HCT116 (cell line): ENCODE measurements around the gene ENOX1.

ENCODE experiments used
- CBX3 ChIP-seq: IDR thresholded peaks from 2 replicates; pipeline ENCODE4 v1.6.1; 2012; ENCODE audit warnings: low read depth
- EGR1 ChIP-seq: IDR thresholded peaks from 2 replicates; pipeline ENCODE4 v1.6.1; 2012; ENCODE audit warnings: low read depth
- EZH2 ChIP-seq: fragments of 200-600 bp; sonication (generic); IDR thresholded peaks from 2 replicates; pipeline ENCODE4 v1.6.1; 2017; ENCODE audit warnings: antibody characterized with exemption, mixed run types
- EZH2phosphoT487 ChIP-seq: fragments of 200-600 bp; IDR thresholded peaks from 2 replicates; pipeline ENCODE4 v1.6.1; 2018; ENCODE audit warnings: antibody characterized with exemption, borderline replicate concordance
- POLR2A ChIP-seq: IDR thresholded peaks from 2 replicates; pipeline ENCODE4 v1.7.0; 2011; ENCODE audit warnings: borderline replicate concordance; ENCODE audit not compliant: insufficient read depth, insufficient read length; ENCODE audit errors: extremely low read depth
- POLR2AphosphoS5 ChIP-seq: IDR thresholded peaks from 2 replicates; pipeline ENCODE4 v1.6.1; 2011; ENCODE audit warnings: mild to moderate bottlenecking, low read depth, low read length, moderate library complexity
- RAD21 ChIP-seq: IDR thresholded peaks from 2 replicates; pipeline ENCODE4 v1.6.1; 2012; ENCODE audit warnings: low read depth, mild to moderate bottlenecking
- SIN3A ChIP-seq: IDR thresholded peaks from 2 replicates; pipeline ENCODE4 v1.6.1; 2012; ENCODE audit warnings: low read depth
- TCF7L2 ChIP-seq: IDR thresholded peaks from 2 replicates; pipeline ENCODE4 v1.7.0; 2011; ENCODE audit warnings: borderline replicate concordance, inconsistent platforms; ENCODE audit not compliant: insufficient read depth, insufficient read length; ENCODE audit errors: extremely low read depth
- YY1 ChIP-seq: IDR thresholded peaks from 2 replicates; pipeline ENCODE4 v1.6.1; 2011; ENCODE audit warnings: low read length, low read depth, moderate library complexity, mild to moderate bottlenecking; ENCODE audit not compliant: insufficient replicate concordance; ENCODE audit errors: extremely low read depth
- ZFX ChIP-seq: fragments of 450-650 bp; IDR thresholded peaks from 2 replicates; pipeline ENCODE4 v1.6.1; 2017
- ZNF274 ChIP-seq: fragments of 200-500 bp; sonication (Bioruptor generic); IDR thresholded peaks from 2 replicates; pipeline ENCODE4 v1.6.1; 2014; ENCODE audit warnings: mild to moderate bottlenecking, low read depth, low read length, inconsistent platforms
- TF ChIP-seq, protein P1 (sequence below), 3 experiments: fragments of 200-600 bp in 1 of 3; sonication (generic) in 1 of 3; IDR thresholded peaks in 2 of 3; conservative IDR thresholded peaks in 1 of 3; 2 replicates each; pipeline ENCODE4 v1.5.1; 2012 to 2017; ENCODE audit warnings: low read depth in 2 of 3, low read length in 2 of 3, antibody characterized with exemption in 1 of 3, borderline replicate concordance in 1 of 3, control low read depth in 1 of 3, mild to moderate bottlenecking in 1 of 3, mixed read lengths in 1 of 3, mixed run types in 1 of 3, moderate library complexity in 1 of 3; ENCODE audit not compliant: insufficient read depth in 1 of 3

DNA sequence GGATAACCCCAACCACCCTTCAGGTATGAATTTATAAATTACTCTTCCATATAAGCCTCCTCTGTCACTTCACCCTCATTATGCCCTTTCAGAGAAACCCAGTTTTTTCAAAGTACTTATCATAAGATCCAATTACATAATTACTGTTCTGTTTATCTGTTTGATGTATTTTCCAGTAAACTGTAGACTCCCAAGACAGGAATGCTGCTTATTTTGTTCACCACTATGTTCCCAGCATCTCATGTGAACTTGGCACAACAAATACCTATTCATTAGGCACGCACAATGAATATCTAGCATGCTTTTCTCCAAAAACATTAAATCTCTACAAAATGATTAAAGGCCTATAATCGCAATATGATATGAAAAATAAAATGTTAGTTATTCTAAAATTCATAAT, 13.2 kb downstream of the ENOX1 start:
- TF ChIP-seq SIN3A (no peak), TCF7L2 (no peak), POLR2A (no peak), EGR1 (no peak), ZNF274 (no peak), YY1 (no peak), EZH2phosphoT487 (no peak), EZH2 (no peak), CBX3 (no peak), ZFX (no peak), POLR2AphosphoS5 (no peak), RAD21 (no peak)
- TF ChIP-seq, protein P1, sequence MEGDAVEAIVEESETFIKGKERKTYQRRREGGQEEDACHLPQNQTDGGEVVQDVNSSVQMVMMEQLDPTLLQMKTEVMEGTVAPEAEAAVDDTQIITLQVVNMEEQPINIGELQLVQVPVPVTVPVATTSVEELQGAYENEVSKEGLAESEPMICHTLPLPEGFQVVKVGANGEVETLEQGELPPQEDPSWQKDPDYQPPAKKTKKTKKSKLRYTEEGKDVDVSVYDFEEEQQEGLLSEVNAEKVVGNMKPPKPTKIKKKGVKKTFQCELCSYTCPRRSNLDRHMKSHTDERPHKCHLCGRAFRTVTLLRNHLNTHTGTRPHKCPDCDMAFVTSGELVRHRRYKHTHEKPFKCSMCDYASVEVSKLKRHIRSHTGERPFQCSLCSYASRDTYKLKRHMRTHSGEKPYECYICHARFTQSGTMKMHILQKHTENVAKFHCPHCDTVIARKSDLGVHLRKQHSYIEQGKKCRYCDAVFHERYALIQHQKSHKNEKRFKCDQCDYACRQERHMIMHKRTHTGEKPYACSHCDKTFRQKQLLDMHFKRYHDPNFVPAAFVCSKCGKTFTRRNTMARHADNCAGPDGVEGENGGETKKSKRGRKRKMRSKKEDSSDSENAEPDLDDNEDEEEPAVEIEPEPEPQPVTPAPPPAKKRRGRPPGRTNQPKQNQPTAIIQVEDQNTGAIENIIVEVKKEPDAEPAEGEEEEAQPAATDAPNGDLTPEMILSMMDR (IDR thresholded peaks at IDR 0.05 in 2 of 3, conservative IDR thresholded peaks at IDR 0.05 in 1 of 3; ENCODE audit: borderline replicate concordance in 1 of 3, insufficient read depth in 1 of 3, low read depth in 2 of 3, low read length in 2 of 3): no peak
